ENCODE measurements around the gene ITGAD. TPM values are rescaled to one million over a fixed set of nuclear protein-coding genes. Genes with fewer than 3 reads are reported as not detected.

The ITGAD gene
- total and polyA plus RNA-seq, 2 of the 4 experiments (the other 2 are of a cell fraction) = not detected

GRCh38 chr16:31361201-31362110 lies 31.7 kb upstream of the ITGAD start (continued):
- no peak for TF ChIP-seq MAZ (IDR thresholded peaks at IDR 0.05; ENCODE audit: borderline replicate concordance, low read depth, low read length)

GRCh38 chr16:31362476-31363405 lies 30.4 kb upstream of the ITGAD start:
- Histone ChIP-seq H2AK5ac (ENCODE audit: low read depth, low read length) (no peak overlapping the region), H3K56ac (ENCODE audit: extremely low read depth, insufficient read depth, low read length) (no peak overlapping the region), H2BK120ac (ENCODE audit: low read depth, low read length) (no peak overlapping the region), H3K23ac (ENCODE audit: low read depth, low read length) (no peak overlapping the region), H2BK5ac (ENCODE audit: low read depth, low read length, poor library complexity, severe bottlenecking) (no peak overlapping the region), H2BK20ac (ENCODE audit: low read depth, low read length) (no peak overlapping the region), H3K4me3 (ENCODE audit: insufficient read depth, low read depth, low read length) (no peak overlapping the region), H3K27ac (ENCODE audit: insufficient read depth, low read length) (no peak overlapping the region), H4K5ac (ENCODE audit: low read depth, low read length) (no peak overlapping the region), H3K18ac (ENCODE audit: low read depth, low read length) (no peak overlapping the region), H2AFZ (replicated peaks; ENCODE audit: low read length, poor library complexity) (no peak overlapping the region), H3K9ac (ENCODE audit: low read depth, low read length) (no peak overlapping the region), H4K8ac (ENCODE audit: low read depth in 2 of 2, low read length in 2 of 2) (no peak overlapping the region), H3K14ac (replicated peaks; ENCODE audit: low read depth, low read length) (no peak overlapping the region), H3K4me1 (ENCODE audit: control insufficient read depth, insufficient read depth, low read length) (no peaks in the 10 kb centered on the region), H3K79me1 (ENCODE audit: low read depth in 1 of 2, low read length in 2 of 2) (no peaks in the 10 kb centered on the region), H3K9me3 (ENCODE audit: control insufficient read depth, insufficient read depth, low read length) (no peaks in the 10 kb centered on the region), H4K20me1 (ENCODE audit: insufficient read depth, low read length) (no peaks in the 10 kb centered on the region), H3K4ac (ENCODE audit: low read depth, low read length) (no peak overlapping the region), H4K91ac (ENCODE audit: insufficient read depth, low read depth, low read length) (no peak overlapping the region), H3K27me3 (ENCODE audit: control insufficient read depth, insufficient read depth, low read length) (peaks cover 2% of the 10 kb centered on the region), H2AK9ac (replicated peaks; ENCODE audit: low read depth, low read length, poor library complexity) (no peak overlapping the region), H3K4me2 (ENCODE audit: low read depth, low read length) (no peak overlapping the region), H3K9me1 (ENCODE audit: insufficient read depth, low read length) (no peaks in the 10 kb centered on the region), H2BK15ac (ENCODE audit: low read depth, low read length) (no peak overlapping the region), H3K36me3 (ENCODE audit: control insufficient read depth, insufficient read depth, low read length) (no peaks in the 10 kb centered on the region)
- no peak for TF ChIP-seq CTCF (conservative IDR thresholded peaks at IDR 0.05; ENCODE audit: low read depth, low read length)
- TF ChIP-seq RFX5 (IDR thresholded peaks at IDR 0.05; ENCODE audit: low read depth, low read length) = no peak
- TF ChIP-seq MAFK (IDR thresholded peaks at IDR 0.05; ENCODE audit: low read depth, low read length) = no peak
- in situ Hi-C loops (cut with MboI; ENCODE audit: low sequenced_read_pairs) = no loop called here
- WGBS, 2 experiments (ENCODE audit: extremely low coverage in 2 of 2, insufficient read length in 1 of 2) = 79% methylated on average over 5 of the region's 26 CpGs; no CpG with 5 or more reads in 1 of the 2 experiments
- ATAC-seq (ENCODE audit: low read depth) (no peak), DNase-seq (no peak)
- intact Hi-C loops (cut with micrococcal nuclease) = no loop called here
- dilution Hi-C loops (cut with HindIII; ENCODE audit: low sequenced_read_pairs, unreplicated experiment) = no loop called here
- BruUV-seq (replicated peaks) = no TSS peak
- ChIA-PET POLR2A (ENCODE audit: unreplicated experiment) (no interaction called here), CTCF (no interaction called here)
